LNCAP (cell line): ENCODE results near the gene NKIRAS2.

Experiments
- CTCF ChIP-seq: fragments of 450-650 bp; IDR thresholded peaks from 2 replicates; pipeline ENCODE4 v1.5.1; 2017; ENCODE audit warnings: mild to moderate bottlenecking

The NKIRAS2 gene

DNA sequence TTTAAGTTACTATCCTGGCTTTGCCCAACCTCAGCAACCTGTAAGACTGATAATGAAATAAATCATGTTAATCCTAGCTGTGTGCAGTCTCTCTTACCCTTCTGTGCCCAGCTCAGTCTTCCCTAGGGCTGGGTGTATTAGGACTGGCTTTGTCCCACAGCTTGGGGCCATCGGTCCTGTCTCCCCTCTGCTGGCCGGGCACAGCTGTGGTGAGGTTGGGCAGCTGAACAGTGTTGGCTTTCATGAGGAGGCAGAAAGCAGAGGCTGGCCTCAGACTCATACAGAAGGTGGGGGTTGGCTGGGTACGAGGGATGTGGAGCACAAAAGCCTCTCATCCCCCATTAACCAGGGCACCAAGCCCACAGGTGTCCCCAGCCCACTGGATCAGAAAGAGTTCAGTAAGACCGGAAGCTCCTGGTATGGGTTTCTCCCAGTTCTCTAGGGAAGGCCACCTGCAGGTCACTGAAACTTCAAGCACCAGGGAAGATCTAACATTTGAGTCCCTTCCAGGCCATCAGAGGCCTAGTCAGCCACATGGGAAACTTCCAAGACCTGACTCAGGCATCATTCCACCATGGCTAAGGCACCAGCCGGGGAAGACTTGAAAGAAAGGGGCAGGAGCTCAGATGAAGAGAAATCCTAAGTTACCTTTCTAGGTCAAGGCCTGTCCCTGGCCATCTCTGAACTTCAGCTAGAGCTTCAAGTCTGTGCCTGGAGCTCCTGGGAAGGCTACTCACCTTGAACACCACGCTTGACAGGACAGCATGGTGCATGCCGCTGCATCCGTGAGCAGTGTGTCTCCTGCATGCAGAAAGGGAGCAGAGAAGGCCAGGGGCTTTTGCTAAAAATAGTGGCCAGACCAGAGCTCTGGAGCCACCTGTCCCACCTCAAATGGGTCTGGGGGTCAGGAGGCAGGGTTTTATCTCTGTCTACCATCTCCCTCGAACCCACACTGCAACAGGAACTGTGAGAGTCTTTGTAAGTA lies 44.5 kb upstream of the NKIRAS2 start:
- no peak for TF ChIP-seq CTCF

DNA sequence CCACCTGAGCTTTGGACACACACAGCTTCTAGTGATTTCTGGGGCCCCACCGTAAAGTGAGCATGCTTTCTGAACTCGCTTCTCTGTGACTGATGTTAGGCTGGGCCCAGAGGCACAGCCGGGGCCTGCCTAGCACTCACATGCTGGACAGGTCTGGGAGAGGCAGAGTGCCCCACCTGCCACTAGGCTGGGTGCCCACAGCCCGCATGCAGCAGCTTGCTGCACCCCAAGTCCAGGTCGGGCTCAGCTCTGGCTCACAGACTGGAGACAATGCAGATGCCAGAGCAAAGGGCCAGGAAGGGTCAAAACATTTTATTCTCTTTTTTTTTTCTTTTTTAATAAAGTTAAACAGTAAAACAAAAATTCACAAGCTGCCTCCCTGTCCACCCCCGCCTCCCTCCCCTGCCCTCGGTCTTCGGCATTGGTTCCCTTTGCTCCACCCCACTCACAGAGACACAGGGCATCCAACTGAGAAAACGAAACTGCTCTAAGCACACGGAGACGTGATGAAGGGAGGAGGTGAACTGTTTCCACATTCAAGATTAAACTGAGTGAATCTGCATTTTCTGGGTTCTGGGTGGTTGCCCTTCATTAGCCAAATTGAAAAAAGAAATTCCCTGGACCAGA lies 43.6 kb upstream of the NKIRAS2 start:
- no peak for TF ChIP-seq CTCF

- no peak for TF ChIP-seq CTCF
Measured at GRCh38 chr17:41977991-41978390, 41.9 kb upstream of the NKIRAS2 start.

DNA sequence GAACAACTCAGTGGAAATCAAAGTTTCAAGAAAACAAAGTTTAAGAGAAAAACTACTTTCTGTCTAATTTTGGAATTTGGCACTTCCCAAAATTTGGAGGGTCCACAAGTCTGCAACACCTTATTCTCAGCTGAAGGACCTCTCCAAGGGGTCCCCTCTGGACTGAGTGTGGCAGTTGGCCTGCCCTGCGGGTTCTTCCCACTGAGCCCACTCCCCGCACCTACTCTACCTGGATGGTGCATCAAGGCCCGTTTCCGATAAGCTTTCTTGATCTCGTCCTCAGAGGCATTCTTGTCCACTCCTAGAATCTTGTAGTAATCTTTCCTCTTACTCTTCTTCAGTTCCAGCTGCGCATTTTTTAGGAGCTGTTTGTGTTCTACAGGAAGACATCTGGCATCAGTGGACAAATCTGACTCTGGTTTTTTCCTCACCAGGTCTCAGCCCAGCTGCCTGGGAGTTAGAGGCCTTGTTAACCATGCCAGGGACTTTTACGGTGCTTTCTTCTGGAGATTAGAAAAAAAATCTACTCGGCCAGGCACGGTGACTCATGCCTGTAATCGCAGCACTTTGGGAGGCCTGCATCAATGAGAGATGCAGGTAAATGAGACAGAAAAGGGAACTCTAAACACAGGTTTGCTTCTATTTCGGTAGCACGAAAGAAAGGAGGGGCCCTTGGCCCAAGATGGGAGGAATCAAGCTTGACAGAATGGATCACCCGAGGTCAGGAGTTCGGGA lies 37.7 kb upstream of the NKIRAS2 start:
- no peak for TF ChIP-seq CTCF

DNA sequence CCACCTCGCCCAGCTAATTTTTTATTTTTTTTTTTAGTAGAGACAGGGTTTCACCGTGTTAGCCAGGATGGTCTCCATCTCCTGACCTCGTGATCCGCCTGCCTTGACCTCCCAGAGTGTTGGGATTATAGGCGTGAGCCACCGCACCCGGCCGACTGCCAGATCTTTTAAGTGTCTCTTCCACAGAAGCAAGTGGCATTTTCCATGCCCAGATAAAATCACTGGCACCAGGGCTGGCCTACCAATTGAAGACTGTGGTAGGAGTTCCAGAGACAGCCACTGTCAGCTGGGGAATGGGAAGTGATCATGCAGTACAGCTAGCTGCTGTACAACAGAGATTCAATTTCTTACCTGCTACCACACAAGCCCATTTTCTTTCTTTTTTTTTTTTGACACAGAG lies 35.4 kb upstream of the NKIRAS2 start:
- TF ChIP-seq CTCF, result no peak

GRCh38 chr17:41985919-41986318 lies 34.0 kb upstream of the NKIRAS2 start:
- TF ChIP-seq CTCF, result no peak

GRCh38 chr17:41986634-41987033 lies 33.3 kb upstream of the NKIRAS2 start:
- no peak for TF ChIP-seq CTCF
